ENCODE data around the gene ALDH1A1.

GRCh38 chr9:72911816-72912215, 41.0 kb downstream of the ALDH1A1 start:
- no peak for TF ChIP-seq HIC1 (tag by site-specific recombination; IDR thresholded peaks at IDR 0.05)
- no peak for TF ChIP-seq ZNF837 (tag by site-specific recombination; IDR thresholded peaks at IDR 0.05)
- no peak for TF ChIP-seq ZFP3 (tag by site-specific recombination; IDR thresholded peaks at IDR 0.05; ENCODE audit: low read depth)
- no peak for TF ChIP-seq CTCF (tag by site-specific recombination; IDR thresholded peaks at IDR 0.05)
- no peak for TF ChIP-seq ATF2 (tag by site-specific recombination; IDR thresholded peaks at IDR 0.05; ENCODE audit: low read depth)
- no peak for TF ChIP-seq ZNF184 (tag by site-specific recombination; IDR thresholded peaks at IDR 0.05)
- TF ChIP-seq SP7 (tag by site-specific recombination; IDR thresholded peaks at IDR 0.05), result no peak
- no peak for TF ChIP-seq GLIS1 (tag by site-specific recombination; IDR thresholded peaks at IDR 0.05)
- TF ChIP-seq ZSCAN5A (tag by site-specific recombination; IDR thresholded peaks at IDR 0.05), result no peak

Measured in HEK293 (cell line).